ENCODE results near the gene CDC42EP1.

GRCh38 chr22:37545703-37546436 lies 14.4 kb upstream of the CDC42EP1 start:
- TF ChIP-seq, protein P1, sequence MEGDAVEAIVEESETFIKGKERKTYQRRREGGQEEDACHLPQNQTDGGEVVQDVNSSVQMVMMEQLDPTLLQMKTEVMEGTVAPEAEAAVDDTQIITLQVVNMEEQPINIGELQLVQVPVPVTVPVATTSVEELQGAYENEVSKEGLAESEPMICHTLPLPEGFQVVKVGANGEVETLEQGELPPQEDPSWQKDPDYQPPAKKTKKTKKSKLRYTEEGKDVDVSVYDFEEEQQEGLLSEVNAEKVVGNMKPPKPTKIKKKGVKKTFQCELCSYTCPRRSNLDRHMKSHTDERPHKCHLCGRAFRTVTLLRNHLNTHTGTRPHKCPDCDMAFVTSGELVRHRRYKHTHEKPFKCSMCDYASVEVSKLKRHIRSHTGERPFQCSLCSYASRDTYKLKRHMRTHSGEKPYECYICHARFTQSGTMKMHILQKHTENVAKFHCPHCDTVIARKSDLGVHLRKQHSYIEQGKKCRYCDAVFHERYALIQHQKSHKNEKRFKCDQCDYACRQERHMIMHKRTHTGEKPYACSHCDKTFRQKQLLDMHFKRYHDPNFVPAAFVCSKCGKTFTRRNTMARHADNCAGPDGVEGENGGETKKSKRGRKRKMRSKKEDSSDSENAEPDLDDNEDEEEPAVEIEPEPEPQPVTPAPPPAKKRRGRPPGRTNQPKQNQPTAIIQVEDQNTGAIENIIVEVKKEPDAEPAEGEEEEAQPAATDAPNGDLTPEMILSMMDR (IDR thresholded peaks at IDR 0.05; ENCODE audit: low read length) = no peak
- TF ChIP-seq EZH2 (IDR thresholded peaks at IDR 0.05; ENCODE audit: borderline replicate concordance, low read length) = no peak
